NCI-H748 (cell line): ENCODE data around the gene TECPR2.

Experiments used
- DNase-seq: peaks from one replicate; lab custom pipeline; 2025; ENCODE audit not compliant: unreplicated experiment; lab: John Stamatoyannopoulos, UW

TECPR2 gene

GRCh38 chr14:102464006-102464405 is 101.3 kb downstream of the TECPR2 start:
- no peak for DNase-seq

- no peak for DNase-seq
These were observed 102.2 kb downstream of the TECPR2 start for GRCh38 chr14:102464846-102465341.

GRCh38 chr14:102469261-102469660 is 106.5 kb downstream of the TECPR2 start:
- no peak for DNase-seq

GRCh38 chr14:102471921-102472790 is 109.4 kb downstream of the TECPR2 start:
- DNase-seq, result no peak

DNA sequence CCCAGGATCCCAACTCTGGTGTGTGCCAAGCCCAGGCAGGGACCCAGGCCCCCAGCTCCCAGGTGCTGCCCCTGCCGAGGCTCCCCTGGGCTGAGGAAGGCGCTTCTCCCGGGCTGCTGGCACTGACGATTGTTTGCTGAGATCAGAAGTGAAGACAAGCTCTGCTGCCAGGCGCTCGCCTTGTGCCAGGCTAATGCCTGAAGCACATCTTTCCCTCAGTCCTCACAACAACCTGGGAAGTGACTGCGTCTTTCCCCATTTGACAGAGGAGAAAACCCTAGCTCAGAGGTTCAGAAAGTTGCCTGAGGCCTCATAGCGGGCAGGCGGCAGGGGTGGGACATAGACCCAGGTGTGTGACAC is 110.0 kb downstream of the TECPR2 start:
- DNase-seq, result no peak

DNA sequence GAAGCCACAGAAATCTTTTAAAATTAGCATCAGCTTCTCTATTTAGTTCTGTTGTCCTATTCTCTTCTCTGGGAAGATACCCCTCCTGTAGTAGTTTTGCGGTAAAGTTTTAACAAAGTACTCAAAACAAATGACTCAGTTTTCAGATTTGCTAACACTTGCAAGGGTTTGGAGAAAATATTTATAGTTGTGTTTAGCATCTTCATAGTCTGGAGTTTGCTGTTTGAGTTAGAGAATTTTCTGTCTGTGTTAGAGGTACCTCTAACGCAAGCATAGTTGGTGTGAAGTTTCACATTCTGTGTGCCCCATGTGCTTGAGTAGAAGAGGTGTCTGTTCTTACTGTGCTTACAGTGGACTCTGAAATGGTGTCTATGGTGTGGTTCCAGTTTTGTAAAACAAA is 110.8 kb downstream of the TECPR2 start:
- DNase-seq, result no peak

DNA sequence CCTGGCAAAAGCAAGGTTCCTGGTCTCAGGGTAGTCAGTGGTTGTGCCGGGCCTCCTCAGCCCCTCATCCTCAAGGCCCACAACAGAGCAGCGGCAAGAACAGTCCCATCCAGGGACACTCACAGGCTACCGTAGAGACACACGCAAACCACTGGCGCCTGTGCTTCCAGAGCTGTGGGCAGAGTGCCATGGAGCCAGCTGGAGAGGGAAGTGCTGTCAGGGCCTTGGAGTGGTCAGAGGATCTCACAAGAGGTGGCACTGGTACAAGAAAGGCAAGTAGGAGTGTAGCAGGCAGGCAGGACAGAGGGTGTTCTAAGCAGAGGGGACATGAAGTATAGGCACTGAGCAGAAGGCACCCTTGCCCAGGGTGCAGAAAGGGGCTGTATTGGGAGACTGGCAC is 112.2 kb downstream of the TECPR2 start:
- DNase-seq, result no peak

DNA sequence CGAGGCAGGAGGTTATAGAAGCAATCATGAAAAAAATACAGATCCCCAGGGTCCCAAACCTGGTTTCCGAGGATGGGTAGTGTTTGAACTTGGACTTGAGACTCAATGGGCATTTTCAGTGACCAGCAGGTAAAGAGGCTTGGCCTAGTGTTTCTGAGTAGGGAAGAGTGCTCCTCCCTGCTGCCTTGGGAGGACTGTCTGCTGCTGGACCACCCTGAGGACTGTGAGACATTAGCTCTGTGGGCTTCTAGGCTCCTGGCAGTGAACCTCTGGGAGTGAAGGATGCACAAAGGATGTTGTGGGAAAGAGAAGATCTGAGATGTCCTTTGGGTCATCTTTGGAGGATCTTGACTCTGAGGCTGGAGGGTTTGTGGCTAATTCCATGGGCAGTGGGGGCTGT is 116.4 kb downstream of the TECPR2 start:
- DNase-seq, result no peak

GRCh38 chr14:102479777-102480176 is 117.0 kb downstream of the TECPR2 start:
- no peak for DNase-seq

- DNase-seq, result no peak
These were observed 118.6 kb downstream of the TECPR2 start for GRCh38 chr14:102481371-102481770.

- no peak for DNase-seq
These were observed 119.1 kb downstream of the TECPR2 start for GRCh38 chr14:102481791-102482238.

GRCh38 chr14:102484316-102484715 is 121.6 kb downstream of the TECPR2 start:
- DNase-seq, result no peak

DNA sequence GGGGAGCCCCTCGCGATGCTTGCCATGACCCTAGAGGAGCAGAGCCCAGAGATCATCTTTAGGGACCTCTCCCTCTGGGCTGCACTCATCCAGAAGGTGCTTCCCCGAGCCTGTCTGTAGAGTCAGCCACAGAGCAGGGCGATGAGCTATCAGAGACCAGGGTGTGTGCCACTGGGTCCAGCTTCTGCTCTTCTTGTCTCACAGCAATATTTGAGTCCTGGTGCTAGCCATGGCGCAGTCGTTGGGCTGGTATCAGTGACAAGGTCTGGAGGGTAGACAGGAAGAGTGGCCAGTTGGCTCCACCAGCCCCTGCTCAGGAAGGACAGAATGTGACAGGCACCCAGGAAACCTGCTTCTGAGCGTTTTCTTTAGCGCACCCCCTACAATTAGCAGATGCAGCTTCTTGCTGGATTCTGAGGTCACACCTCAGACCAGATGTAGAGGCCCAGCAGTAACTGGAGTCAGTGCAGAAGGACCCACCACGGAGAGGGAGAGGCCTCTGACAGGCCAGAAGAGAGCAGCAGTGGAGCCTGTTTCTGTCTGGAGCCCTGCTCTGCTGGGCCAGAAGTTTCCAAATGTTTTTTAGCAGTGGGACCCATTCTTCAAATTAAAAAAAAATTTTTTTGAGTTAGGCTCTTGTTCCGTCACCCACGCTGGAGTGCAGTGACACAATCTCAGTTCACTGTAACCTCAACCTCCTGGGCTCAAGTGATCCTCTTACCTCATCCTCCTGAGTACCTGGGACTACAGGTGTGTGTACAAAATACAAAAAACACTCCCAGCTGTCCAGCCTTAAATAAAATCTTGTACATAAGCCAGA is 123.2 kb downstream of the TECPR2 start:
- no peak for DNase-seq

DNA sequence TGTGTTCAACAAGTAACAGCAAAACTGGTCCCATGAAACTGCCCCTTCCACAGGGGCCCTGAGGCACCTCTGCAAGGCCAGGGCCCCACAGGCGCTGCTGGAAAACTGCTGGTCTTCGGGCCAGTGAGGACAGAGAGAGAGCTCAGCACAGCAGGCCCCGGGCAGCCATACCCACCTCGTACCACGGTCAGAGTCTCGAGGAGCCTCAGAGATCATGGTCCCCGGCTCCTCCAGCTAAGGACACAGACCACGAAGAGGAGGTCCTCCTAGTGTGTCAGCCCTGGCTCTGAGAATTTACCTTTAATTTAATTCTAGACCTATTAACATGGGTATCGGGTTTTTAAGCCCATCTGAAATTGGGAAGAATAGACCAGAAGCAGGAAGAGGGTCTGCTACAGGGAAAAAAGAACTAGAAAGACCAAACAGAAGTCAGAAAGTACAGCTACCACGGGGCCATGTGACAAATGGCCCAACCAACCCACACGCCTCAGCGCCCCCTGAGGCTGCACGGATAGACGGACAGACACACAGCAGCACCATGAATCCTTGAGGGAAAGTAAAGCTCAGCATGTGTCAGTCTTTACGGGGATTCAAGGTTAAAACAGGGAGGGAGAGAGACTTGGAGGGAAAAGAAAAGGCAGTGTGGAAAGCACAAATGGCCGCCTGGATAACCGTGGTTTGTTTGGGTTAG is 123.9 kb downstream of the TECPR2 start:
- no peak for DNase-seq

GRCh38 chr14:102487204-102487577 is 124.5 kb downstream of the TECPR2 start:
- no peak for DNase-seq

DNA sequence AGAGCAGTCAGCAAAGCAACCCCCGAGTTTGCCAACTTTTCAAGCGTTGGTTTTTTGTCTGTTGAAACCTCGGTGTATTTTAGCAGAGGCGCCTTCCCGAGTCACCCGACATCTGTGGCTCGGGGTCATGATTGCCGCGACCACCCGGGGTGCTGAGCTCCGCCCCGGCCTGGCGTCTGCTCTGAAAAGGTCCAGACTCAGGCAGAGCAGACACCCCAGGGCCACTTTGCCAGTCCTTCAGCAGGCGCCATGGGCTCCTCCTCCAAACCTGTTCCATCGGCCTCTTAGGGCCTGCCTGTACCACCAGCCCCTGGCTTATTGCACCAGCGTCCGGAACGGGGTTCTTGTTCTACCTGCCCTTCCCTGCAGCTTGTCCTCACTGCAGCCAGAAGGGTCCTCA is 127.7 kb downstream of the TECPR2 start:
- DNase-seq, result no peak

DNA sequence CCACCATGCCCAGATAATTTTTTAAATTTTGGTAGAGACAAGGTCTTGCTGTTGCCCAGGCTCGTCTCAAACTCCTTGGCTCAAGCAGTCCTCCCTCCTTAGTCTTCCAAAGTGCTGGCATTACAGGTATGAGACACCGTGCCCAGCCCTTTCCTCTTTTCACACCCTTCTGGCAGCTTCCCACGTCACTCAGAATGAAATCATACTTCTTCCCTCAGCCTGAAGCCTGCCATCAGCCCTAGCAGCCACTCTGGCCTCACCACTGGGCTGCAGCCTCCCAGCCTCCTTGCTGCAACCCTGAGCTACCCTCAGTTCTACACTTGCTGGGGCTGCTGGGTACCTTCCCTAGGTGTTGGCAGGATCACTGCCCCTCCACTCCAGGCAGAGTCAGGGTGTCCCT is 128.6 kb downstream of the TECPR2 start:
- no peak for DNase-seq

DNA sequence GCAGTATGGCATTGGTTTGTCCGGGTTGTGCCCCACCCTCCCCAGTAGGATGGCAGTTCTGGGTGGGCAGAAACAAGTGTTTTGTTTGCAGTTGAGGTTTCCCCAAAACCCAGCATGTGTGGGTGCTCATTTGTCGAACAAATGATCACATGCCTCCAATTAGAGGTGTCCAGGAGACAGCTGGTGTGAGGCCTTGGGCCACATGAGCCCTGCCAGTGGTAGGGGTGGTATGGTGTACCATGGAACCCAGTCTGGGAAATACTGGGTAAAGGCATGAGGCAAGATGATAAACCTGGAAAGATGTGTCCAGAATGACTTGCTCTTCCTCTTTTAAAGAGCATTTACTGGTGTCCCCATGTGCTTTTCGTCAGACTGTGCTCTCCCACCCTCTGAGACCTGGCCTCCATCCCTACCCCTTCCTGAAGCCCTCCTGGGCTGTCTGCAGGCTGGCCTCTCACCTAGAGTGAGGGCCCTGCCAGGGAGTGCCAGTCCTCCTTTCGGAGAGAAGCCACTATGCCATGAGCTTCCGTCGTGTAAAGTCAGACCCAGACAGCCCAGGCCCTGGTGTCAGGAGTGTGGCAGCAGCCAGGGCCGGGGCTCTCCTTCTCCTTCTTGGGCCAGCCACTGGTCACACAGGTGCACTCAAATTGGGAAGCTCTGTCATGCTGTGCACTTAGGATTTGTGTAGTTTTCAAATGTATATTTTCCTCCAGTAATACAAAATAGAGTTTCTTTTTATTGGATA is 129.2 kb downstream of the TECPR2 start:
- no peak for DNase-seq

DNA sequence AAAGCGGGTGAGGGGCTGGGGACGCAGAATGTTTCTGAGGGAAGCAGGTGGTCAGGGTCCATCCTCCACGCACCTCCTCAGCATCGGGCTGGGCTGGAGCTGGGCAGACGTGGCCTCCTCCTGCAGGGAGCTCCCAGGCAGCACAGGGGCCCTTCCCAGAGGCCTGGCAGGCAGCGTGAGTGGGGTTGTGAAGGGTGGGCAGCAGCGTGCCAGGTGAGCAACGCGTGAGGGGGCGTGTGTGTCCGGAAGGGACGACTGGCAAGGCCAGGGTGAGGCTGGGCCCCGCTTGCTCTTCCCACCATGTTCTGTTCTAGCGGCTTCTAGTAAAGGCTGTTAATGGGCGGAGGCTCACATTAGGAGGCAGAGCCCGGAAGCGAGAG is 129.8 kb downstream of the TECPR2 start:
- no peak for DNase-seq

- DNase-seq, result no peak
These were observed 130.4 kb downstream of the TECPR2 start for GRCh38 chr14:102493096-102493495.

- DNase-seq, result no peak
These were observed 130.8 kb downstream of the TECPR2 start for GRCh38 chr14:102493585-102493984.
